ENCODE measurements around the gene COL1A1. TPM values are rescaled to one million over a fixed set of nuclear protein-coding genes. Genes with fewer than 3 reads are reported as not detected.

Gene COL1A1
- total RNA-seq, 1 donor from 2014 or later = 12.6 TPM

GRCh38 chr17:50153650-50154575 is 47.5 kb downstream of the COL1A1 start:
- no peak for DNase-seq

GRCh38 chr17:50152736-50153135 is 48.7 kb downstream of the COL1A1 start:
- DNase-seq = no peak

GRCh38 chr17:50151937-50152547 is 49.4 kb downstream of the COL1A1 start:
- DNase-seq = peak; percentile 90

- peak; percentile 90 for DNase-seq
Observed at GRCh38 chr17:50151041-50151936, 50.1 kb downstream of the COL1A1 start.

DNA sequence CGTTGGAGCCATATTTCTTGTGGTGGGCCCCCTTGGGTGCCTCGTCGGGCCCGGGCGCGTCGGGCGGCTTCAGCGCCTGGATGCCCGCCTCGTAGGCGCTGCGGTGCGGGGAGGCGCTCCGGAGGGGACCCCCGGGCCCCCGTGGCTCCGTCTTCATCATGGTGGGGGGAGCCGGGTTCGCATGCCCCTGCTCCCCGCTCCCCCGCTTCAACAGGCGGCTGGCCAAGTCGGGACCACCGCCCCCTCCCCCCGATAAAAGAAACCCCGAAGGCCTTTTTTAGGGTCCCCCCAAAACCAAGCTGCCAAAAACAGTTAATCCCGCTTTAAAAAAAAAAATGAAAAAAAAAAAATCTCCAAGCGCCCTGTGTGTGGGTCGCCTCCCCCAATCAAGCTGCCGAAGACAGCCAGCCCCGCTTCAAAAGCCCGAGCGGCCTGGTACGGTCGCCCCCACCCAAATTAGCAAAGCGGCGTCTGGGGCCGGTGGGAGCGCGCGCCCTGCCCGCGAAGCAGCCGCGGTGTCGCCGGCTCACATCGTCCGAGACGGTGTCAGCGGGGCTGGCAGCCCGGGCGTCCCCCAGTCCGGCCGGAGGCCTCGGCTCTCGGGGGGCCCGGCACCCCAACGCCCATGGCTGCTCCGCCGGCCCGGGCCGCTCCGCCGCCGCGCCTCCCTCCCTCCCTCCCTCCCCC is 50.9 kb downstream of the COL1A1 start, which contains the start of gene PPP1R9B:
PPP1R9B (minus strand) TSS at position 324 of the 687 bp plus-strand sequence; CDS start at position 160, 164 bp downstream.
- no peak for DNase-seq

DNA sequence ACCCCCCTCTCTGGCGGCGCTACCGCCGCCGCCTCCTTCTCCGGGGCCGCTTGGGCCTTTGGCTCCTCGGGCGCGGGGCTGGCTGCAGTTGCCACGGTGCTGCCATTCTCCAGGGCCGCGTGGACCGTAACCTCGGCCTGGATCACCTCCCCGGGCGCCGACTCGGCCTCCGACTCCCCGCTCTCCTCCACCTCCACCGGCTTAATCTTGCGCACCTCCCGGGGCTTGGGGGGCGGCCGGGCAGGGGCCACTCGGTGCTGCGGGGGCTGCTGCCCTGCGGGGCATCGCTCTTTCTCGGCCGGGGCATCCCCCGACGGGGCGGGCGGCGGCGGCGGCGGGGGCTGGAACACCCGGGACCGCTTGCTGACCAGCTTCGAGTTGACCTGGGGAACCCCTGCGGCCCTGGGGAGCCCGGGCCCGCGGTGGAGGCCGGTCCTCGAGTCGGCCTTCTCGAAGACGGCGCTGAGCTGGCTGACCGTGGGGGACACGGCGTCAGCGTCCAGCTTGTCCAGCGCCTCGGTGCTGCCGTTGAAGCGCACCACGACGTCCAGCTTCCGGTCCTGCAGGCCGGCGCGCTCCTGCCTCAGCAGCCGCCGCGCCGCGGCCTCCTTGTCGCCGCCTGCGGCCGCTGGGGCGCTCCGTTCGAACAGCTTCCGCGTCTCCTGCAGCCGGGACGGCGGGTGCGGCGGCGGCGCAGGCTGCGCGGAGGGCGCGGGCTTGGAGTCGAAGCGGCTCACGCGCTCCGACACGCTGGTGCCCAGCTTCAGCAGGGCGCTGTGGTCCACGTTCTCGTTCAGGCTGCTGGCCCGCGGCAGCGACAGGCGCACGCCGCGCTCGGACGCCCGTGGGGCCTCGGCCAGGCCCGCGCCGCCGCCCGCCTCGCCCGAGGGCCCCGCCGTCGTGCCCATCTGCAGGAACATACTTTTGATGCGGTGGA is 51.7 kb downstream of the COL1A1 start:
- peak; percentile 74 for DNase-seq

DNA sequence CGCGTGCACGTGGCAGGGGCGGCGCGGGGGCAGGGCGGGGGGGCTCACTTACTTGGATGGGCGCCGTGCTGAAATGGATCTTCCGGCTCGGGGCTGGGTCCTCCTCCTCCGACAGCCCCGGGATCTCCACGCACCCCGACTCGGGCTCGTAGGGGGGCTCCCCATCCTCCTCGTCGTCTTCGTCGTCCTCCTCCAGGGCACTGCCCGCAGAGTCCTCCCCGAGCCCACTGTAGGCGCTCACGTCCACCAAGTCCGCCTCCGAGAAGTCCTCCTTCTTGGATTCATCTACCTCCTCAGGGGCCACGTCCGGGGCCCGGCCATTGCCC is 52.4 kb downstream of the COL1A1 start:
- DNase-seq = no peak

- peak; percentile 33 for DNase-seq
Observed at GRCh38 chr17:50148226-50149090, 53.0 kb downstream of the COL1A1 start.

DNA sequence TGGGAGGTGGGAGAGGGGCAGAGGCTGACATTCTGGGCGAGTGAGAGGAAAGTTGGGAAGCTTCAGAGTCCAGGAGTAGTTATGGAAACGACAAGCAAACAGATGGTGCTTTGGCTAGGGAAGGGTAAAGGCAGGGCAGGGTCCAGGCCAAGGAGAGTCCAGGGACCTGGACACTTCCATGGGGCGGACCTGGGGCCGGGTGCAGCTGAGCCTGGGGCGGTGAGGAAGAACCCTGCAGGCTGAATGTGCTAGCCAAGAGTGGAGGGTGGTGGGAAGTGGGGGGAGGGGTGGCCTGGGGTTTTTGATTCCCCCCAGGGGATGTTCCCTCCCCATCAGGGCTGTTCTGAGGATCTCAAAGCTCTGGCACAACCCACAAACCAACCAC is 53.6 kb downstream of the COL1A1 start:
- peak; percentile 45 for DNase-seq

- DNase-seq = no peak
Observed at GRCh38 chr17:50146927-50147665, 54.3 kb downstream of the COL1A1 start.

DNA sequence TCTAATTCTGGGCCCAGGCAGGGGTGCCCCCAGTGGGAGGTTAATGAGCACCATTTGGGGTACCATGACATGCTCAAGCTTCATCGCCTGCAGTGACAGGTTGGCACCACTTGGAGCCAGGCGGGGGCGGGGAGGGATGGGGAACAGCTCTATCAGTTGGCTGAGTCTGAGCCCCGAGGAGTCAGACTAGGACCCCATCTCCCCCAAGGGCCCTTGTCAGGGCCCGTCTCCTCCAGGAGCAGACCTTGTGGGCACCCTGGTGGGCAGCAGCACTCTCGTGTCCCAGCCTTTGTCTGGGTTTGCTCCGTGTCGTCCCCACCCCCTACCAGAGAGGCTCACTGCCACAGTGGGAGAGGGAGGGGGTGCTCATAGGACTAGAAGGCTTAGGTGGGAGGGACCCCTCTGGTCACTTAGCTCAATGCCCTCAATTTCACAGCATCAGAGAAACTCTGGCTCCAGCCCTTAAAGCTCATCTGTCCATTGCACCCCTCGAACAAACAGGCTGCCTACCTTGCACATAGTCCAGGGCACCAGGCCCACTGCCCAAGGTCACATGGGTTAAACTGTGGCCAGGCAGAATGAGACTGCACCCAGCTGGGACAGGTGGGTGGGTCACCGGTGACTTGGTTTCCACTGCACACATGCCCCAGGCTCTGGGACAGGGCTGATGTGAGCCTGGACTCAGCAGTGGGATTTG is 55.1 kb downstream of the COL1A1 start:
- DNase-seq = no peak

GRCh38 chr17:50145532-50146229 is 55.8 kb downstream of the COL1A1 start:
- DNase-seq = no peak

DNA sequence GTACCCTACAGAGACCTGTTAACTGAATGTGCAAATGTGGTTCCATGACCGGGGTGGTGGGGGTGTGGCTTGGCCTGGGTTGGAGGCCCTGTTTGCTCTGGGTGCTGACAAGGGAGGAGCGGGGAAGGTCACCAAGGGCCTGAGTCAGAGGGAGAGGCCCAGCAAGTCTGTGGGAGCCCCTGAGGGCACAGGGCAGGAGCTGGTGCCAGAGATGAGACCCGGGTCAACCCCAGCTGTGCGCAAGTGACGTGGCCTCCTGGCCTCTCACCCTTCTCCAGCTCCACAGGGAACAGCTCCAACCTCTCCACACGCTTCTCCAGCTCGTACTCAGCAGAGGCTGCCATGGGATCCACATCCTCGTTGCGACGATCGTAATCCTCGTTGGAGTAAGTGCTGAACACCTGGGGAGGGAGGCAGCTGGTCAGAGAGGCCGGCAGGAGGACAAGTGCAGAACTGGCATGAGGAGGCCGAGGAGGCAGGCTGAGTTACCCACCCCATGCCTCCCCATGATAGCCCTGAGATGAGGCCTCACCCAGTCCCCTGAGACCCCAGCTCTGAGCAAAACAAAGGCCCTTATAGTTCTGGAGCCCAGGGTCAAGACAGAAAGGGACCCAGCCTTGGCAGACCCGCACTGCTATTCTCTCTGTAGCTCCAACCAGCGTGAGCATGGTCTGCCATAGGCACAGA is 56.4 kb downstream of the COL1A1 start:
- DNase-seq = no peak

- no peak for DNase-seq
Observed at GRCh38 chr17:50144355-50144754, 57.1 kb downstream of the COL1A1 start.

DNA sequence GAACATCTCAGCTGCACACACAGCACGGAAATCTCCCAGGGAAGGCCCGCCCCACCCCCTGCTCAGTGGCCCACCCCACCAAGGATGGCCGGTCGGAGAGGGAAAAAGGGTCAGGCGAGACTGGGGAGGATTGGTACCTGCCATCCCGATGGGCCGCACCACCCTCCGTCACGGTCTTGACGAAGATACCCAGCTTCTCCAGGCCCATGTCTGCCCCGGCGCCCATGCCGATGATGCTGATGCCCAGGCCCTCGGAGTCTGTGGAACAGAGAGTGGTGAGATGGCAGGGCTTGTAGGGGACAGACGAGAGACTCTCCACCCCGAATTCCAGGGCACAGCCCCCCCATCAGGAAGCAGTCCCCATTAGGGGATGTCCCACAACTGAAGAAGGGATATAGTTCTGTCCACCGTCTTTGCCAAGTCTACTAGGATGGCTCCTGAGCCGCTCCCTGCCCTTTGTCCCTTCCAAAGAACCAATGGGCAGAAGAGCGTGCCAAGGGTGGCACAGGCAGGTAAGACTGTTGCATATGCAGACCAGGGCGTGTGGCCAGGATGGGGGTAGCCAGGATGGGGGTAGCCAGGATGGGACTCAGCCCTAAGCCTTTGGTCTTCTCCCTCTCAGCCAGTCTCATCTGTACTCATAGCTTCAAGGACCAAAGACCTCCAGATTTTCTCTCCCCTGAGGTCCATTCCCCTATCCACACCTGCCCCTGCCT is 57.8 kb downstream of the COL1A1 start:
- DNase-seq = no peak

DNA sequence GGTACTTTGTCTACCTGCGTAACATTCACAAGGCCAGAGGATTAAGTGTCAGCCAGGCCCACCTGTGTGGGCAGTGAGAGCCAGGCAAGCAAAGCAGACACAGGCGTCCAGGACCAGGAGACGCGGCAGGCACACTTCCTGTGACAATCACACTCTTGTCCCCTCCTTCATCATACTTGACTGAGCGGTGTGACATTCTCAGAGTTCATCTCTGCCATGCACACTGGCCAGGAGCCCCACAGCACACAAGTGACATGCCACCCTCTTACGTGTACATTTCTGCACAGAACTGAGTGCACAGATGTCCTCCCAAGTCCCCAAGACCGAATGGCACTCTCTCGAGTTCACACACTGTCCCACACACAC is 59.7 kb downstream of the COL1A1 start:
- DNase-seq = no peak
